Central memory CD8-positive, alpha-beta T cell (primary cell): ENCODE measurements around the gene AUH.

Experiments used
- ATAC-seq: fragments of 150-1000 bp; cut with Tn5 transposase; replicated peaks from 2 replicates; pipeline ENCODE4 v1.10.0; 2022; ENCODE audit warnings: mild to moderate bottlenecking, moderate FRiP score, moderate number of reproducible peaks; ENCODE audit not compliant: poor library complexity, severe bottlenecking; ENCODE audit errors: extremely low read depth
- DNase-seq, 2 donors: peaks; one replicate each; pipeline ENCODE4 v3.0.0; 2021; ENCODE audit warnings: low spot score in 2 of 2
- H3K27ac Mint-ChIP-seq: one replicate; pipeline ENCODE4 v1.8.0; 2022; ENCODE audit warnings: low read depth, mild to moderate bottlenecking, moderate library complexity, mixed read lengths
- H3K27me3 Mint-ChIP-seq: one replicate; pipeline ENCODE4 v1.8.0; 2022; ENCODE audit warnings: mixed read lengths
- H3K36me3 Mint-ChIP-seq: one replicate; pipeline ENCODE4 v1.8.0; 2022; ENCODE audit warnings: mild to moderate bottlenecking, moderate library complexity, mixed read lengths; ENCODE audit not compliant: insufficient read depth
- H3K4me1 Mint-ChIP-seq: one replicate; pipeline ENCODE4 v1.8.0; 2022; ENCODE audit warnings: mixed read lengths
- H3K4me3 Mint-ChIP-seq: one replicate; pipeline ENCODE4 v1.8.0; 2022; ENCODE audit warnings: mild to moderate bottlenecking, moderate library complexity, mixed read lengths
- H3K9me3 Mint-ChIP-seq: one replicate; pipeline ENCODE4 v1.8.0; 2022; ENCODE audit warnings: mixed read lengths

The AUH gene

DNA sequence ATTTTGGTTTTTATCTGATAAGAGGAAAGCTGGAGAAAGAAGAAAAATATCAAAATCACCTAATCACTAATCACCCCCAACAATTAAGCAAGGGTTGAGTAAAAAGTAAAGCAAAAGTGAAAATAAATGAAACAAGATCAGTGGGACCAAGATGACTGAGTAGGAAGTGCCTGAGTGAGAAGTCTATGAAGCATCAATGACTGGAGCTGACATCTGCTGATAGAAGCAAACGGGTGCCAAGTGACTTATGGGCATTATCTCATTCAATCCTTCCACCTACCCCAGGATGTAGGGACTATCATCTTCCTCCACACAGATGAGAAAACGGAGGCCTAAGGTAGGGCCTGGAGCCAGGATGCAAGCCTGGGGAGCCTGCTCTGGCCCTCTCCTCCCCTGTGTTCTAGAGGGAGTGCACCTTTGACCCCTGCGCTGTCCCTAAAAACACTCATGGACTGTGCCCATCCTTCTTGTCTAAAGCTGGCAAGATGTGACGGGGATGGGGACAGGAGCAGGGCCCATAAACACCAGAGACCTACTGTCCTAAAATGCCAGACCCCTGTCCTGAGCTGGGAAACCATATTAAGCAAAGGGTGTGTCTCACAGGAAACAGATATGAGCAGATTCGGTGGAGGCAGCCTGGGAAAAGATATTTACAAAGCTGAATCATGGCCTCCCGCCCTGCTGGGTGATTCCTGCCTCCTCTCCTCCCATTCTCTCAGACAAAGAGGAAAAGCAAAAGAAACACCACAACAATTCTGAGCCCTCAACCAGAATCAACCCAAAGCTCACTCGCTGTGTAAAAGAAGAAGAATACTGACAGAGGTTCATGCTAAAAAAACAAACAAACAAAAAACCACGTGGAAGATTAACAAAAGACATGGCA is 116.0 kb downstream of the AUH start:
- DNase-seq, result no peak
- no peak for ATAC-seq
- Mint-ChIP-seq H3K4me3 (no peak overlapping the region), H3K9me3 (no peaks in the 10 kb centered on the region), H3K27me3 (no peaks in the 10 kb centered on the region), H3K4me1 (peaks cover 30% of the 10 kb centered on the region), H3K27ac (no peak overlapping the region), H3K36me3 (no peaks in the 10 kb centered on the region)

- no peaks in the 10 kb centered on the region for H3K9me3 Mint-ChIP-seq
- no peak overlapping the region for H3K4me3 Mint-ChIP-seq
- DNase-seq (no peak), ATAC-seq (no peak)
- H3K27ac Mint-ChIP-seq, result no peak overlapping the region
- H3K36me3 Mint-ChIP-seq, result peaks cover 2% of the 10 kb centered on the region
- peaks cover 30% of the 10 kb centered on the region for H3K4me1 Mint-ChIP-seq
- H3K27me3 Mint-ChIP-seq, result no peaks in the 10 kb centered on the region
Observed at GRCh38 chr9:91243029-91243428, 118.7 kb downstream of the AUH start.

GRCh38 chr9:91241909-91242308 is 119.8 kb downstream of the AUH start:
- DNase-seq (no peak), ATAC-seq (no peak)
- Mint-ChIP-seq H3K4me3 (no peak overlapping the region), H3K9me3 (no peaks in the 10 kb centered on the region), H3K27ac (no peak overlapping the region), H3K36me3 (peaks cover 2% of the 10 kb centered on the region), H3K4me1 (peaks cover 23% of the 10 kb centered on the region), H3K27me3 (no peaks in the 10 kb centered on the region)

- H3K4me3 Mint-ChIP-seq, result no peak overlapping the region
- no peak for DNase-seq
- H3K4me1 Mint-ChIP-seq, result peaks cover 11% of the 10 kb centered on the region
- no peaks in the 10 kb centered on the region for H3K27me3 Mint-ChIP-seq
- no peak overlapping the region for H3K27ac Mint-ChIP-seq
- peaks cover 2% of the 10 kb centered on the region for H3K36me3 Mint-ChIP-seq
- no peaks in the 10 kb centered on the region for H3K9me3 Mint-ChIP-seq
- ATAC-seq, result no peak
Observed at GRCh38 chr9:91240596-91241165, 121.0 kb downstream of the AUH start.

DNA sequence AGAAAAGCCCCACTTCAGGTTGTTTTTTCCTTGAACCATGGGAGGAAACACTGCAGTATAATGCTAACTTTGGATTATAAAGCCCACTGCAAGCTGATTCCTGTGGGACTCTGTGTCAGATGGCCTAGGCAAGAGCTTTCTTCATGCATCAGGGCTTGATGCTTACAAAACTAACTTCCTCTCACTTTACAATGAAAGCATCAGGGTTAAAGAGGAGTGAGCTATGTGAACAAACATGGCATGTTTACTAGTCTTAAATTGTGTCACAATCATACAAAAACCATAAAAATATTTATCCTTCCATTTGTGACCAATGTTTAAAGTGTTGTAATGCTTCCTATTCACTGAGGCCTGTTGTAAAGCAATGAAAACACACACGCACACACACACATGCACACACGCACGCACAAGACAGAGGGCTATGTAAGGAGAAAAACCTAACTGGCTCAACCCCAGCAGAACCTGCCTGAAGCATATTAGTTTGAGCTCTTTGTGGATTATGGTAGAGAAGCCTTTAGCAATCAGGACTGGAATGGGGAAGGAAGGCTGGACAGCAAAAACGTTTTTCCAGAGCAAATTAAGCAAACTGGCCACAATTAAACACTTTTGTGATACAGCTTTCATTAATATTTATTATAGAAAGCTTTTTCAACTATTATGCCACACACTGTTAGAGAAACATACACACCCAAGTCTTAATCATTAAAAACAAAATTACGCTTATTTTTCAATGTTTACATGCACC is 122.2 kb downstream of the AUH start:
- H3K9me3 Mint-ChIP-seq, result peaks cover 3% of the 10 kb centered on the region
- H3K27ac Mint-ChIP-seq, result no peak overlapping the region
- no peaks in the 10 kb centered on the region for H3K4me1 Mint-ChIP-seq
- no peaks in the 10 kb centered on the region for H3K27me3 Mint-ChIP-seq
- H3K4me3 Mint-ChIP-seq, result no peak overlapping the region
- H3K36me3 Mint-ChIP-seq, result peaks cover 2% of the 10 kb centered on the region
- ATAC-seq (no peak), DNase-seq (no peak)

GRCh38 chr9:91234523-91234922 is 127.2 kb downstream of the AUH start:
- H3K27ac Mint-ChIP-seq, result no peak overlapping the region
- DNase-seq, result no peak
- H3K9me3 Mint-ChIP-seq, result peaks cover 4% of the 10 kb centered on the region
- ATAC-seq, result no peak
- no peaks in the 10 kb centered on the region for H3K4me1 Mint-ChIP-seq
- peaks cover under 1% of the 10 kb centered on the region for H3K36me3 Mint-ChIP-seq
- no peak overlapping the region for H3K4me3 Mint-ChIP-seq
- no peaks in the 10 kb centered on the region for H3K27me3 Mint-ChIP-seq

DNA sequence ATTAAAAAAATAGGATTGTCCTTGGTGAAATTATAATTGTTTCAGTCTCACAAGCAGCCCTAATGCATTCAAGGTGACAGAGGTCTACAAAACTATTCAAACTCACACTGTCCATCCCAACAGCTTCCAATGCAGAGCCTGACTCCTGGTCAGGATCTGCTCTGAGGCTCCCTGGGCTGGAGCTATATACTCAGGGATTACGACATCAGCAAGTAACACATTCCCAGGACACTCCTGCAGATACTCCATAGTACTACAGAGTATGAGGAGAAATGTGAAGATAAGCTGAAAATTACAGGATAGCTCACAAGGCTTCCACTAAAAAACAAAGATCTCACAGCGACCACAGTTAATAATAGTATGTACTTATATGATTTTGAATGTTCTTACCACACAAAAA is 130.1 kb downstream of the AUH start:
- H3K27me3 Mint-ChIP-seq, result no peaks in the 10 kb centered on the region
- H3K27ac Mint-ChIP-seq, result no peak overlapping the region
- DNase-seq, result no peak
- no peak for ATAC-seq
- H3K9me3 Mint-ChIP-seq, result peaks cover 4% of the 10 kb centered on the region
- no peaks in the 10 kb centered on the region for H3K36me3 Mint-ChIP-seq
- H3K4me3 Mint-ChIP-seq, result no peak overlapping the region
- no peaks in the 10 kb centered on the region for H3K4me1 Mint-ChIP-seq

DNA sequence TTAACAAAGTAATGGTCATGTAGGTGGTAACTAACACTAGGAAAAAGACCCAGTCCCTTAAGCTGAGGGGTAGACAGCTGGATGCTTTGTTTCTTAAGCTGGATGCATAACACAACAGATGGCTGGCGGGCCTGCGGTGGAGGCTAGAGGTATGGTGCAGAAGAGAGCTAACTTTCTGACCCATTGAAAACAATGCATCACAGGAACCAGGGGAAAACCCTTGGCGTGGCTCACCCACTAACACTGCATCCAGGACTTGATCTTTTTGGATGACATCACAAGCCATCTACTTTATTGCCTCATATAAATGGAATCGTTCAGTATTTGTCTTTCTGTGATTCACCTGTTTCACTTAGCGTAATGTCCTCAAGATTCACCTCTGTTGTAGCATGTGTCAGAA is 138.7 kb downstream of the AUH start:
- Mint-ChIP-seq H3K27me3 (no peaks in the 10 kb centered on the region), H3K4me3 (no peak overlapping the region)

DNA sequence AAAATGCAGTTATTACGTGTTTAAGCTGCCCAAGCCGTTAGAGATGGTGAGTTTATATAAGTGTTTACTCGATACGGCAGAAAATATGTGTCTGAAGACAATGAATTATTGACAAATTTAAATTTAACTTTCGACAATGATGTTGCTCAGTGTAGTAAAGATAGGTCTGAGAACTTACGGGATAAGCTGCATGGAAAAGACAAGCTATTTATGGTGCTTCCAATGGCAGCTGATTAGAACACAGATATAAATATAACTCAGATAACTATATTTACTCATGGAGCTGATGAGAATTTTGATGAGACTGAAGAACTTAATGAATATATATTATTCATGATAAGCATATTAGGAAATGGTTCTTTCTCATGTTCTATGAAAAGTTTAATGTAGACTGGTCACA is 139.3 kb downstream of the AUH start:
- H3K4me1 Mint-ChIP-seq, result no peaks in the 10 kb centered on the region
- no peak for DNase-seq
- H3K4me3 Mint-ChIP-seq, result no peak overlapping the region
- no peaks in the 10 kb centered on the region for H3K9me3 Mint-ChIP-seq
- ATAC-seq, result no peak
- peaks cover 6% of the 10 kb centered on the region for H3K36me3 Mint-ChIP-seq
- H3K27ac Mint-ChIP-seq, result no peak overlapping the region
- no peaks in the 10 kb centered on the region for H3K27me3 Mint-ChIP-seq

More for the DNA sequence above, 138.7 kb downstream of the AUH start:
- Mint-ChIP-seq H3K36me3 (peaks cover 6% of the 10 kb centered on the region), H3K27ac (no peak overlapping the region), H3K9me3 (no peaks in the 10 kb centered on the region), H3K4me1 (no peaks in the 10 kb centered on the region)
- DNase-seq (no peak), ATAC-seq (no peak)

- Mint-ChIP-seq H3K27me3 (no peaks in the 10 kb centered on the region), H3K9me3 (no peaks in the 10 kb centered on the region), H3K4me1 (no peaks in the 10 kb centered on the region), H3K4me3 (no peak overlapping the region), H3K36me3 (peaks cover 6% of the 10 kb centered on the region), H3K27ac (no peak overlapping the region)
- DNase-seq (no peak), ATAC-seq (no peak)
Observed at GRCh38 chr9:91221332-91221731, 140.4 kb downstream of the AUH start.

DNA sequence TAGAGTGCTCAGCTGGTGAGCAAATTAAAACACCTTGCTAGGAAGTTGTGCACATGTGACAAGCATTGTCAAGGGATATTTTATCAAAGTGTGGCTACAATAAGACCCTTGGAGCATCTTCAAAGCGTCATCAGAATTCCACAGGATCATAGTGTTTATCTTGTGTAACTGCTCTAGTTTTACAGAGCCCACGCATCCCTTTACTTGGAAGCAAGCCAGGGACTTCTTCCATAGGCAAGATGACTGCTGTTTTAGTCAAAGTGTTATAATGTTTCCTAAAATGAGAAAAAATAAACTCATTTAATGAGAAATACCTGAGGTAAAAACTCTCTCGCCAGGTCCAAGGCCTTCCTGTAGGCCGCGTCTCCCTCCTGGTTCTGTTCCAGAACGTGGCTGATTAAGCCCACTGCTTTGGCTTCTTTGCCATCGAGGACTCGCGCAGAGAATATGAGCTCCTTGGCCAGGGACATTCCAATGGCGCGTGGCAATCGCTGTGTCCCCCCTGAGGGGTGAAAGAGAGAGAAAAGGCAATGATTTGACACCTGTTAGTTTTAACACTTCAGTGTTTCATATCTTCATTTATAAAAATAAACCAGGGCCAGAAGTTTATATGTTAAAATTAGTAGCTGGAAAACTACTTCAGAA is 141.1 kb downstream of the AUH start:
- Mint-ChIP-seq H3K9me3 (no peaks in the 10 kb centered on the region), H3K4me3 (no peak overlapping the region), H3K36me3 (peaks cover 6% of the 10 kb centered on the region), H3K27ac (no peak overlapping the region), H3K4me1 (no peaks in the 10 kb centered on the region), H3K27me3 (no peaks in the 10 kb centered on the region)
- no peak for ATAC-seq
- DNase-seq, result no peak

- no peaks in the 10 kb centered on the region for H3K4me1 Mint-ChIP-seq
- ATAC-seq (no peak), DNase-seq (no peak)
- H3K27me3 Mint-ChIP-seq, result no peaks in the 10 kb centered on the region
- peaks cover 6% of the 10 kb centered on the region for H3K36me3 Mint-ChIP-seq
- no peaks in the 10 kb centered on the region for H3K9me3 Mint-ChIP-seq
- H3K27ac Mint-ChIP-seq, result no peak overlapping the region
- H3K4me3 Mint-ChIP-seq, result no peak overlapping the region
Observed at GRCh38 chr9:91220021-91220420, 141.7 kb downstream of the AUH start.
